Memory B cell (primary cell): ENCODE data around the gene RLN3.
A peak's percentile ranks its signal among the peaks of the same experiment; 100 is the strongest.
"Not testable (repeated sequence)": the region's sequence is repeated elsewhere in the genome, so short reads cannot be mapped to it uniquely, and the experiment has no call there.

Source experiments
- ATAC-seq: fragments of 150-1000 bp; cut with Tn5 transposase; 2 replicates; pipeline ENCODE4 v1.10.0; 2021; ENCODE audit warnings: low read depth, mild to moderate bottlenecking, moderate library complexity
- DNase-seq, 2 donors: peaks; one replicate each; pipeline ENCODE4 v3.0.0; 2022; ENCODE audit warnings: low spot score in 2 of 2
- H3K27ac Mint-ChIP-seq: one replicate; pipeline ENCODE4 v1.8.0; 2022; ENCODE audit warnings: mild to moderate bottlenecking, moderate library complexity, mixed read lengths
- H3K27me3 Mint-ChIP-seq: one replicate; pipeline ENCODE4 v1.8.0; 2022; ENCODE audit warnings: mixed read lengths
- H3K36me3 Mint-ChIP-seq: one replicate; pipeline ENCODE4 v1.8.0; 2022; ENCODE audit warnings: mild to moderate bottlenecking, mixed read lengths
- H3K4me1 Mint-ChIP-seq: one replicate; pipeline ENCODE4 v1.8.0; 2022; ENCODE audit warnings: mixed read lengths
- H3K4me3 Mint-ChIP-seq: one replicate; pipeline ENCODE4 v1.8.0; 2022; ENCODE audit warnings: mild to moderate bottlenecking, moderate library complexity, mixed read lengths
- H3K9me3 Mint-ChIP-seq: one replicate; pipeline ENCODE4 v1.8.0; 2022; ENCODE audit warnings: mixed read lengths

Gene RLN3

DNA sequence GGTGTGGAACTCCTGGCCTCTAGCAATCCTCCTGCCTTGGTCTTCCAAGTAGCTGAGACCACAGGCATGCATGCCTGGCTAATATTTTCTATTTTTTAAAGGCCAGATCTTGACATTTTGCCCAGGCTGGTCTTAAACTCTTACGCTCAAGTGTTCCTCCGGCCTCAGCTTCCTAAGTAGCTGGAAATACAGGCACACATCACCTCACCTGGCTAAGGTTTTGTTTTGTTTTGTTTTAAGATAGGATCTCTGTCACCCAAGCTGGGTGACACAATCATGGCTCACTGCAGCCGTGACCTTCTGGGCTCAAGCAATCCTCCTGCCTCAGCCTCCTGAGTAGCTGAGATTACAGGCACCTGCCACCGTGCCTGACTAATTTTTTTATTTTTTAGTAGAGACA lies 5.5 kb upstream of the RLN3 start:
- H3K36me3 Mint-ChIP-seq: no peaks in the 10 kb centered on the region
- ATAC-seq: no peak
- no peaks in the 10 kb centered on the region for H3K27me3 Mint-ChIP-seq
- no peaks in the 10 kb centered on the region for H3K9me3 Mint-ChIP-seq
- no peak overlapping the region for H3K4me3 Mint-ChIP-seq
- no peak overlapping the region for H3K27ac Mint-ChIP-seq
- peaks cover 13% of the 10 kb centered on the region for H3K4me1 Mint-ChIP-seq
- DNase-seq: no peak

DNA sequence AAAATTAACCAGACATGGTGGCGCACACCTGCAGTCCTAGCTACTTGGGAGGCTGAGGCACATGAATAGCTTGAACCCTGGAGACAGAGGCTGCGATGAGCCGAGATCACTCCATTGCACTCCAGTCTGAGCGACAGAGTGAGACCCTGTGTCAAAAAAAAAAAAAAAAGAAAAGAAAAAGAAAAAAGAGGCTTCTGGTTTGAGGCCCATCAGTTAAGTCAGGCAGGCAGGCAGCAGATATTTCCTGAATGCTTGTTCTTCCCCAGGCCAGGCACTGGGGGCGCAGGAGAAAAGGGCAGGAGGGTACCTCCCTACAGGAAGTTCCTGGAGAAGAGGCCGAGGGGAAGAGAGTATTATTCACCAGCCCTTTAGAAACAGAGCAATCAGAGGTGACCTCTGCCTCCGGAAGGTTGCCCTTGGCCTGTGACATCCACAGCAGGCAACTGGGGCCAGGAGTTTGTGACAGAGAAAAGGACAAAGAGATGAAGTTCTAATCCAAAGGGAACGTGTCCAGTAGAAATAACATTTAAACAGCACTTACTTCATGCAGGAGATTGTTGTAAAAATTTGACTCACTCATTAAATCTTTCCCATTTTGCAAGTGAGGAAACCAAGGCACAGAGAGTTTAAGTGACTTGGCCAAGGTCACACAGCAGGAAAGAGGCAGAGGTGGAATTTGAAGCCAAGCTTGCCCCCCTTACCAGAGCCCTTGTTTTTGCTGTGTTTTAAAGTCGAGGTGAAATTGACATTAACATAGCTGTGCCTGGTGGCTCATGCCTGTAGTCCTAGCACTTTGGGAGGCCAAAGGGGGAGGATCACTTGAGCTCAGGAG lies 4.3 kb upstream of the RLN3 start:
- Mint-ChIP-seq H3K4me1 (peaks cover 12% of the 10 kb centered on the region), H3K27ac (no peak overlapping the region), H3K27me3 (no peaks in the 10 kb centered on the region), H3K36me3 (no peaks in the 10 kb centered on the region), H3K4me3 (no peak overlapping the region), H3K9me3 (no peaks in the 10 kb centered on the region)
- ATAC-seq (no peak), DNase-seq (no peak)

DNA sequence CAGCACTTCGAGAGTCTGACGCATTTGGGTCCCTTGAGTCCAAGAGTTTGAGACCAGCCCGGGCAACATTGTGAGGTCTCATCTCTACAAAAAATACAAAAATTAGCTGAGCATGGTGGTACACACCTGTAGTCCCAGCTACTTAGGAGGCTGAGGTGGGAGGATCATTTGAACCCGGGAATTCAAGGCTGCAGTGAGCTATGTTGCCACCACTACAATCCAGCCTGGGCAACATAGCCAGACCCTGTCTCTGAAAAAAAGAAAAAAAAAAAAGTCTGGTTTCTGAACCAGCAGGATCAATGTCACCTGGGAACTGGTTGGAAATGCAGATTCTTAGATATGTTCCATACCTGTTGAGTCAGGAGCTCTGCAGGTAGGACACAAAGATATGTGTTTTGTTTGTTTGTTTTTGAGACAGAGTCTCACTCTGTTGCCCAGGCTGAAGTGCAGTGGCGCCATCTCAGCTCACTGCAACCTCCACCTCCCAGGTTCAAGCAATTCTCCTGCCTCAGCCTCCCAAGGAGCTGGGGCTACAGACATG lies 1.2 kb upstream of the RLN3 start:
- not testable (repeated sequence) for H3K27me3 Mint-ChIP-seq, H3K9me3 Mint-ChIP-seq, H3K36me3 Mint-ChIP-seq, DNase-seq, H3K27ac Mint-ChIP-seq, H3K4me3 Mint-ChIP-seq, ATAC-seq
- H3K4me1 Mint-ChIP-seq: peaks cover 21% of the 10 kb centered on the region

DNA sequence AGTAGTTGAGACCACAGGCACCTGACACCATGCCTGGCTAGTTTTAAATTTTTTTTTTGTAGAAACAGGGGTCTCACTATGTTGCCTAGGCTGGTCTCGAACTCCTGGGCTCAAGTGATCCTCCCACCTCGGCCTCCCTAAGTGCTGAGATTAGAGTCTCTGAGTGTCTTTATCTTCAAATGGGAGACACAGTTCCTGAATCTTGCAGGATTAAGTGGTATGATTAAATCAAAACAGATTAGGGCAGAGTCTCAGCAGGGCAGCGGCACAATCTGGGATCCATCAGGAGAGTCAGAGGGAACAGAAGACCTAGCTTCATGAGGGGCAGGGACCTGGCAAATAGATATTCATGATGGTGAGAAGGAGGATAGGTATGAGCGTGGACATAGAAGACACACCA lies 953 bp downstream of the RLN3 start:
- H3K4me3 Mint-ChIP-seq: no peak overlapping the region
- H3K27me3 Mint-ChIP-seq: no peaks in the 10 kb centered on the region
- DNase-seq (no peak), ATAC-seq (no peak)
- H3K27ac Mint-ChIP-seq: peak overlapping the region; percentile 35
- peaks cover 23% of the 10 kb centered on the region for H3K4me1 Mint-ChIP-seq
- peaks cover 2% of the 10 kb centered on the region for H3K36me3 Mint-ChIP-seq
- no peaks in the 10 kb centered on the region for H3K9me3 Mint-ChIP-seq

DNA sequence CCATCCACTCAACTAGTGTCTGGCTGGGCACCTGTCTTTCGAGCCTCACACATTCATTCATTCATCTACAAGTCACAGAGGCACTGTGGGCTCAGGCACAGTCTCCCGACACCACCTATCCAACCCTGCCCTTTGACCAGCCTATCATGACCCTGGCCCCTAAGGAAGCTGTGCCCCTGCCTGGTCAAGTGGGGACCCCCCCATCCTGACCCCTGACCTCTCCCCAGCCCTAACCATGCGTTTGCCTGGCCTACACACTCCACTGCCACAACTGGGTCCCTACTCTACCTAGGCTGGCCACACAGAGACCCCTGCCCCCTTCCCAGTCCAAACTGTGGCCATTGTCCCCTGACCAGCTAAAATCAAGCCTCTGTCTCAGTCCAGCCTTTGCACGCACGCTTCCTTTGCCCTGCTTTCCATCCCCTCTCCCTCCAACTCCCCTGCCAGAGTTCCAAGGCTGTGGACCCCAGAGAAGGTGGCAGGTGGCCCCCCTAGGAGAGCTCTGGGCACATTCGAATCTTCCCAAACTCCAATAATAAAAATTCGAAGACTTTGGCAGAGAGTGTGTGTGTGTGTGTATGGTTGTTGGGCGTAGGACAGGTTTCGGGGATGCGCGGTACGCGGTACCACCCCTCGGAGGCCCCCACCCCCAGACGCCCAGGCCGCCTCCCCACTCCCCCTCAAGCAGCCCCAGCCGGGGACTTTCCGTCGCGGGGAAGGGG lies 3.2 kb downstream of the RLN3 start:
- Mint-ChIP-seq H3K27ac (peak overlapping the region; percentile 89), H3K9me3 (no peaks in the 10 kb centered on the region), H3K36me3 (peaks cover 6% of the 10 kb centered on the region), H3K27me3 (no peaks in the 10 kb centered on the region), H3K4me3 (peak overlapping the region; percentile 94), H3K4me1 (peaks cover 28% of the 10 kb centered on the region)
- ATAC-seq (no peak), DNase-seq (no peak)

DNA sequence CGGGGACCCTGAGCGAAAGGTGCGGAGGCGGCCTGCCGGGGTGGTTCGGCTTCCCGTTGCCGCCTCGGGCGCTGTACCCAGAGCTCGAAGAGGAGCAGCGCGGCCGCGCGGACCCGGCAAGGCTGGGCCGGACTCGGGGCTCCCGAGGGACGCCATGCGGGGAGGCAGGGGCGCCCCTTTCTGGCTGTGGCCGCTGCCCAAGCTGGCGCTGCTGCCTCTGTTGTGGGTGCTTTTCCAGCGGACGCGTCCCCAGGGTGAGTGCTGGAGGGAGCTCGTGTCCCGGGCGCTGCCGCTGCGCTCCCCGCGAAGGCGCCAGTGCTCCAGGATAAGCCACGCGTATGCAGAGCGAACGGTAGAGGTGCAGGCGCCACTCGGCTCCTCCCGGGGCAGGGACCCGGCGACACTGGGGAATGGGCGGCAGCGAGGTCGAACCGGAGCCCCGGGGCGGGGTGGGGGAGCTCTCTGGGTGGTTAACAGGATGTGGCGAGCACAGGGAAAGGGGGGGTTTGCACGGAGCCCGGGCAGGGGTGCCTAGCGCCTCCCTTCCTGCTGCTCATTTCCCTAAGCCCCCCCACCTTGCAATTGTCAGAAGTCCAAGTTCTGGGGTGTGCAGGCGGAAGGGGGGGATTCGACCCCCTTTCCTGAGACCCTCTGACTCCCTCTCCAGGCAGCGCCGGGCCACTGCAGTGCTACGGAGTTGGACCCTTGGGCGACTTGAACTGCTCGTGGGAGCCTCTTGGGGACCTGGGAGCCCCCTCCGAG lies 4.0 kb downstream of the RLN3 start, which contains the start of gene IL27RA:
Gene IL27RA (plus strand): TSS at position 44 of the 762 bp plus-strand sequence. CDS start 111 bp downstream, at position 155.
- Mint-ChIP-seq H3K4me1 (peaks cover 29% of the 10 kb centered on the region), H3K27me3 (no peaks in the 10 kb centered on the region), H3K9me3 (no peaks in the 10 kb centered on the region), H3K27ac (peak within 1 kb of the TSS; percentile 89), H3K36me3 (peaks cover 7% of the 10 kb centered on the region), H3K4me3 (peak within 1 kb of the TSS; percentile 94)
- ATAC-seq (peak; percentile 74), DNase-seq (peak; percentile 69 to 76)

DNA sequence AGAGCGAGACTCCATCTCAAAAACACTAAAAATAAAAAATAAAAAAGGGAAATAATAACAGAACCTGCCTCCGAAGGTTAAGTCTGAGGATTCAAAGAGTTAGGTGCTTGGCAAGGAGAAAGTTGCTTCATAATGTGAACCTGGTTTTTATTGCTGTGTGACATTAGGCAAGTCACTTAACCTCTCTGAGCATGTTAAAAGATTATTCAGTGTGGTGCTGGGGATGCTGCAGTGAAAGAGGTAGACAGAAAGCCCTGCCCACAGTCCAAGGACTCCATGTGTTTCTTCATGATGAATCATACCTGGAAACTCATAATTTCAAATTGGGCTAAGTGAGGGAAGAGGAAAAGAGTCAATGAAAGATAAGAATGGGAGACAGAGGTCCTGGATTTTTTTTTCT lies 6.0 kb downstream of the RLN3 start:
- H3K4me3 Mint-ChIP-seq: no peak overlapping the region
- H3K36me3 Mint-ChIP-seq: peaks cover 21% of the 10 kb centered on the region
- peaks cover 21% of the 10 kb centered on the region for H3K4me1 Mint-ChIP-seq
- H3K9me3 Mint-ChIP-seq: no peaks in the 10 kb centered on the region
- H3K27me3 Mint-ChIP-seq: no peaks in the 10 kb centered on the region
- peak overlapping the region; percentile 28 for H3K27ac Mint-ChIP-seq
- DNase-seq (no peak), ATAC-seq (no peak)

DNA sequence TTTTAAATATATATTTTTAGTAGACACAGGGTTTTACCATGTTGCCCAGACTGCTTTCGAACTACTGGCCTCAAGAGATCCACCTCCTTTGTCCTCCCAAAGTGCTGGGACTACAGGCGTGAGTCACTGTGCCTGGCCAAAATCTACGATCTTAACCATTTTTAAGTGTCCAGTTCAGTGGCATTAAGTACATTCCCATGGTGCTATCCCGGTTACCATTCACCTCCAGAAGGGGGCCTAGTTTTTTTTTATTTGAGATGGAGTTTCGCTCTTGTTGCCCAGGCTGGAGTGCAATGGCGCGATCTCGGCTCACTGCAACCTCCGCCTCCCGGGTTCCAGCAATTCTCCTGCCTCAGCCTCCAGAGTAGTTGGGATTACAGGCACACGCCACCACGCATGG lies 7.2 kb downstream of the RLN3 start:
- H3K4me1 Mint-ChIP-seq: peaks cover 19% of the 10 kb centered on the region

DNA sequence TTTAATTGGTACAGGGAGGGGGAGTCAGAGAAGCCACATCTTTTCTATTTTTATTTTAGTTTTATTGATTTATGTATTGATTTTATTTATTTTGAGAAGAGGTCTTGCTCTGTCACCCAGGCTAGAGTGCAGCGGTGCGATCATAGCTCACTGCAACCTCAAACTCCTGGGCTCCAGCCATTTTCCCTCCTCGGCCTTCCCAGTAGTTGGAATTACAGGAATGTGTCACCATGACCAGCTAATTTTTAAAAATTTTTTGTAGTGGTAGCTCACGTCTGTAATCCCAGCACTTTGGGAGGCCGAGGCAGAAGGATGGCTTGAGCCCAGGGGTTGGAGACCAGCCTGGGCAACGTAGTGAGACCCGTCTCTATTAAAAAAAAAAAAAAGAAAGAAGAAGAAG lies 7.8 kb downstream of the RLN3 start:
- Mint-ChIP-seq H3K4me3 (no peak overlapping the region), H3K9me3 (no peaks in the 10 kb centered on the region), H3K27ac (peak overlapping the region; percentile 47), H3K4me1 (peaks cover 19% of the 10 kb centered on the region), H3K27me3 (no peaks in the 10 kb centered on the region), H3K36me3 (peaks cover 21% of the 10 kb centered on the region)
- DNase-seq: no peak
- ATAC-seq: no peak

More for the DNA sequence above, 7.2 kb downstream of the RLN3 start:
- not testable (repeated sequence) for ATAC-seq, DNase-seq, H3K9me3 Mint-ChIP-seq, H3K27ac Mint-ChIP-seq, H3K4me3 Mint-ChIP-seq, H3K27me3 Mint-ChIP-seq
- peaks cover 21% of the 10 kb centered on the region for H3K36me3 Mint-ChIP-seq

DNA sequence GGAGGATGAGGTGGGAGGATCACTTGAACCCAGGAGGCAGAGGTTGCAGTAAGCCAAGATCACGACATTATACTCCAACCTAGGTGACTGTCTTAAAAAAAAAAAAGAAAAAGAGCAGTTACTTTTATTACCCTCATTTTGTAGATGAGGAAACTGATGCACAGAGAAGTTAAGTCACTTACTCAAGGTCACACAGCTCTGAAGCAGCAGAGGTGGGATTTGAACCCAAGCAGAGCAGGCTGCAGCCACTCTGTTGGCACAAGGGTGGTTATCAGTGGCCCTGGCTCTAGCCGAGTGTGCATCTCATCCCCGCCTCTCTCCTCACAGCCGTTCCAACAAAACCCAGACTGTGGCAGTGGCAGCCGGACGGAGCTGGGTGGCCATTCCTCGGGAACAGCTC lies 11.2 kb downstream of the RLN3 start:
- ATAC-seq: no peak
- peaks cover 26% of the 10 kb centered on the region for H3K36me3 Mint-ChIP-seq
- no peak overlapping the region for H3K27ac Mint-ChIP-seq
- H3K4me3 Mint-ChIP-seq: no peak overlapping the region
- peaks cover 16% of the 10 kb centered on the region for H3K4me1 Mint-ChIP-seq
- H3K27me3 Mint-ChIP-seq: no peaks in the 10 kb centered on the region
- no peak for DNase-seq
- H3K9me3 Mint-ChIP-seq: no peaks in the 10 kb centered on the region

DNA sequence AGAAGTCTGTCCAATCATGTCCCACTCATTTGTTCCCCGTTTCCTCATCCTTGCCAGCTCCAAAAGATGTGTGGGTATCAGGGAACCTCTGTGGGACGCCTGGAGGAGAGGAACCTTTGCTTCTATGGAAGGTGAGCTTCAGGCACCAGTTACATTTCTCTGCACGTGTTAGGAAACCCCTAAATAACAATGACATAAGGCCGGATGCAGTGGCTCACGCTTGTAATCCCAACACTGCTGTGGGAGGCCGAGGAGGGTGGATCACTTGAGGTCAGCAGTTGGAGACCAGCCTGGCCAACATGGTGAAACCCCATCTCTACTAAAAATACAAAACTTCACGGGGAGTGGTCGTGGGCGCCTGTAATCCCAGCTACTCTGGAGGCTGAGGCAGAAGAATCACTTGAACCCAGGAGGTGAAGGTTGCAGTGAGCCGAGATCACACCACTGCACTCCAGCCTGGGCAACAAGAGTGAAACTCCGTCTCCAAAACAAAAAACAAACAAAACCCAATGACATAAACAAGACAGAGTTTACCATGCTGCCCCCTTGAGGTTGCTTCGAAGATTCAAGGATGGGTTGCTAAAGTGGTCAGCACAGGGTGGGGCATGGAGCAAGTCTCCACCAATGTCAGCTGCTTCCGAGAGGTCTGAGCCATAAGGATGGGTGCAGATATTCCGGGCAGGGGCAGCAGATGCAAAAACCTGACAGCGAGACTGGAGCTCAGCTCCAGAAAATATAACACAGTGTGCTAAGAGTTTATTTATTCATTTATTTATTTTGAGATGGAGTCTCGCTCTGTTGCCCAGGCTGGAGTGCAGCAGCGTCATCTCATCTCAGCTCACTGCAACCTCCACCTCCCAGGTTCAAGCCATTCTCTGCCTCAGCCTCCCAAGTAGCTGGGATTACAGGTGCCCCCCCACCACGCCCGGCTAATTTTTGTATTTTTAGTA lies 15.0 kb downstream of the RLN3 start:
- Mint-ChIP-seq H3K4me1 (peaks cover 13% of the 10 kb centered on the region), H3K27ac (peak overlapping the region; percentile 98), H3K36me3 (peaks cover 22% of the 10 kb centered on the region)
- H3K9me3 Mint-ChIP-seq, H3K27me3 Mint-ChIP-seq, H3K4me3 Mint-ChIP-seq: not testable (repeated sequence)
- ATAC-seq: peak; percentile 86
- DNase-seq: peak; percentile 52 to 55

DNA sequence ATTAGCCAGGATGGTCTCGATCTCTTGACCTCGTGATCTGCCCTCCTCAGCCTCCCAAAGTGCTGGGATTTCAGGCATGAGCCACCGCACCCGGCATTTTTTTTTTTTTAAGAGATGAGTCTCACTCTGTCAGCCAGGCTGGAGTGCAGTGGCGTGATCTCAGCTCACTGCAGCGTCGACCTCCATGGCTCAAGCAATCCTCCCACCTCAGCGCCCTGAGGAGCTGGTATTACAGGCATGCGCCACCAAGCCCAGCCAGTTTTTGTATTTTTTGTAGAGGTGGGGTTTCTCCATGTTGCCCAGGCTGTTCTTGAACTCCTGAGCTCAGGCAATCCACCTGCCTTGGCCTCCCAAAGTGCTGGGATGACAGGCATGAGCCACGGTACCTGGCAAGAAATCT lies 19.9 kb downstream of the RLN3 start:
- H3K4me3 Mint-ChIP-seq, ATAC-seq, DNase-seq, H3K27ac Mint-ChIP-seq, H3K9me3 Mint-ChIP-seq, H3K27me3 Mint-ChIP-seq, H3K4me1 Mint-ChIP-seq: not testable (repeated sequence)
- H3K36me3 Mint-ChIP-seq: peaks cover 36% of the 10 kb centered on the region
